HEK293T (cell line): ENCODE results near the gene HSPA12A.

Experiments
- ARNT ChIP-seq: fragments of 450-650 bp; IDR thresholded peaks from 2 replicates; pipeline ENCODE4 v1.6.1; 2017; ENCODE audit warnings: mild to moderate bottlenecking
- BHLHE40 ChIP-seq: fragments of 450-650 bp; IDR thresholded peaks from 2 replicates; pipeline ENCODE4 v1.6.1; 2016; ENCODE audit warnings: mild to moderate bottlenecking, moderate library complexity, borderline replicate concordance
- ELF4 ChIP-seq: fragments of 450-650 bp; IDR thresholded peaks from 2 replicates; pipeline ENCODE4 v1.6.1; 2017; ENCODE audit warnings: antibody characterized with exemption
- FOXA1 ChIP-seq: fragments of 450-650 bp; IDR thresholded peaks from 2 replicates; pipeline ENCODE4 v1.6.1; 2016; ENCODE audit warnings: mild to moderate bottlenecking
- FOXM1 ChIP-seq: fragments of 450-650 bp; IDR thresholded peaks from 2 replicates; pipeline ENCODE4 v1.6.1; 2017; ENCODE audit warnings: mild to moderate bottlenecking, borderline replicate concordance
- L3MBTL2 ChIP-seq: fragments of 450-650 bp; conservative IDR thresholded peaks from 2 replicates; pipeline ENCODE4 v1.6.1; 2016; ENCODE audit warnings: mild to moderate bottlenecking
- LEF1 ChIP-seq: fragments of 450-650 bp; IDR thresholded peaks from 2 replicates; pipeline ENCODE4 v1.6.1; 2017; ENCODE audit warnings: mild to moderate bottlenecking, borderline replicate concordance
- SUZ12 ChIP-seq: fragments of 450-650 bp; IDR thresholded peaks from 2 replicates; pipeline ENCODE4 v1.6.1; 2016; ENCODE audit warnings: mild to moderate bottlenecking
- TARDBP ChIP-seq: fragments of 450-650 bp; IDR thresholded peaks from 2 replicates; pipeline ENCODE4 v1.6.1; 2016
- ZNF384 ChIP-seq: fragments of 450-650 bp; IDR thresholded peaks from 2 replicates; pipeline ENCODE4 v1.6.1; 2016
- TF ChIP-seq, protein P1 (sequence below): fragments of 450-650 bp; IDR thresholded peaks from 2 replicates; pipeline ENCODE4 v1.6.1; 2016

DNA sequence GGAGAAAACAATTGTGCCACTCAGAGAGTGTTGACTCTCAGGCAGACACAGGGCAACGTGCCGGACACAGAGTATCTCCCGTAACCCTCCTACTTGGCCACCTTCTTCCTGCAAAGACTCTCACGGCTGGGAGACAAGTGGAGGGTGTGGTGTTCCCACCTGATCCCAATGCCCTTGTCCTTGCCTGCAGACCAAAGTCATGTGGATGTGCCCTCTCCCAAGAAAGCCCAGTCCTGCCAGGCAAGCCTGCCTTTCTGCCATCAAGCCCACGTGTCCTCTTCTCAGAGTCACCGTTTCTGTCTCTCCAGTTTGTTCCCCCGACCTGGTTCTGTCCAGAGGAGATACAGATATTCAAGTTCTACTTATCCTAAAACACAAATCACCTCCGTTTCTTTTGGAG lies 120.9 kb downstream of the HSPA12A start:
- no peak for TF ChIP-seq ZNF384
- TF ChIP-seq, protein P1, sequence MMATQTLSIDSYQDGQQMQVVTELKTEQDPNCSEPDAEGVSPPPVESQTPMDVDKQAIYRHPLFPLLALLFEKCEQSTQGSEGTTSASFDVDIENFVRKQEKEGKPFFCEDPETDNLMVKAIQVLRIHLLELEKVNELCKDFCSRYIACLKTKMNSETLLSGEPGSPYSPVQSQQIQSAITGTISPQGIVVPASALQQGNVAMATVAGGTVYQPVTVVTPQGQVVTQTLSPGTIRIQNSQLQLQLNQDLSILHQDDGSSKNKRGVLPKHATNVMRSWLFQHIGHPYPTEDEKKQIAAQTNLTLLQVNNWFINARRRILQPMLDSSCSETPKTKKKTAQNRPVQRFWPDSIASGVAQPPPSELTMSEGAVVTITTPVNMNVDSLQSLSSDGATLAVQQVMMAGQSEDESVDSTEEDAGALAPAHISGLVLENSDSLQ: no peak
- no peak for TF ChIP-seq FOXA1
- no peak for TF ChIP-seq BHLHE40
- TF ChIP-seq TARDBP: no peak
- no peak for TF ChIP-seq ELF4
- TF ChIP-seq FOXM1: no peak
- TF ChIP-seq ARNT: no peak
- TF ChIP-seq LEF1: no peak
- no peak for TF ChIP-seq SUZ12
- no peak for TF ChIP-seq L3MBTL2
